B cell (primary cell): ENCODE results near the gene KCNMB3.

Experiments
- EZH2 ChIP-seq: IDR thresholded peaks from 2 replicates; pipeline ENCODE4 v1.6.1; 2012; ENCODE audit warnings: borderline replicate concordance, low read depth, mild to moderate bottlenecking, moderate library complexity, low read length; ENCODE audit not compliant: insufficient read depth, poor library complexity, severe bottlenecking
- TF ChIP-seq, protein P1 (sequence below): fragments of 200-600 bp; IDR thresholded peaks from one replicate; pipeline ENCODE4 v1.8.0; 2022; ENCODE audit warnings: antibody characterized with exemption, mild to moderate bottlenecking

DNA sequence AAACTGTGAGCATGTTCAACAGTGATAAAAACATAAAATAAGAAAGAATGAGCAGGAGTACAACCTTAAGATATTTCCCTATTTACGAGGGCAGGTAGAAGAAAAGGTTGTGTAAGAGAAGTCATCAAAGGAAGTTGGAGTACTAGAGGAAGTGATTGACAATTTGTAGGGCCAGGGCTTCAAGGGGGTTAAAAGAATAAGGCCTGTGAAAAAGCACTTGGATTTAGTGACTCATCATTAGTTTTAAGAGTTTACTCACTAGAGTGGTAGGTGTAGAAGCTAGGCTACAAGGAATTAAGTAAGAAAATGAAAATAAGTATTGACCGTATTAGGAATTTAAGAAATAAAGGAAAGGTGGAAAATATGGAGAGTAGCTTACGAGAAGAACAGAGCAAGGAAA, 23.6 kb downstream of the KCNMB3 start:
- no peak for TF ChIP-seq EZH2
- TF ChIP-seq, protein P1, sequence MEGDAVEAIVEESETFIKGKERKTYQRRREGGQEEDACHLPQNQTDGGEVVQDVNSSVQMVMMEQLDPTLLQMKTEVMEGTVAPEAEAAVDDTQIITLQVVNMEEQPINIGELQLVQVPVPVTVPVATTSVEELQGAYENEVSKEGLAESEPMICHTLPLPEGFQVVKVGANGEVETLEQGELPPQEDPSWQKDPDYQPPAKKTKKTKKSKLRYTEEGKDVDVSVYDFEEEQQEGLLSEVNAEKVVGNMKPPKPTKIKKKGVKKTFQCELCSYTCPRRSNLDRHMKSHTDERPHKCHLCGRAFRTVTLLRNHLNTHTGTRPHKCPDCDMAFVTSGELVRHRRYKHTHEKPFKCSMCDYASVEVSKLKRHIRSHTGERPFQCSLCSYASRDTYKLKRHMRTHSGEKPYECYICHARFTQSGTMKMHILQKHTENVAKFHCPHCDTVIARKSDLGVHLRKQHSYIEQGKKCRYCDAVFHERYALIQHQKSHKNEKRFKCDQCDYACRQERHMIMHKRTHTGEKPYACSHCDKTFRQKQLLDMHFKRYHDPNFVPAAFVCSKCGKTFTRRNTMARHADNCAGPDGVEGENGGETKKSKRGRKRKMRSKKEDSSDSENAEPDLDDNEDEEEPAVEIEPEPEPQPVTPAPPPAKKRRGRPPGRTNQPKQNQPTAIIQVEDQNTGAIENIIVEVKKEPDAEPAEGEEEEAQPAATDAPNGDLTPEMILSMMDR, result no peak
